Ectodermal cell (in vitro differentiated cells): Measurements from ENCODE around the gene CFAP299.

ENCODE experiments used
- H3K27ac ChIP-seq: 2 replicates; pipeline ENCODE4 v1.7.0; 2013; ENCODE audit warnings: mild to moderate bottlenecking, low read depth, low read length; ENCODE audit not compliant: insufficient read depth, poor library complexity, severe bottlenecking
- H3K27me3 ChIP-seq: 2 replicates; pipeline ENCODE4 v1.7.0; 2013; ENCODE audit warnings: mild to moderate bottlenecking, low read length; ENCODE audit not compliant: insufficient read depth, control insufficient read depth, poor library complexity, severe bottlenecking
- H3K36me3 ChIP-seq: one replicate; pipeline ENCODE4 v1.7.0; 2013; ENCODE audit warnings: low read length; ENCODE audit not compliant: control insufficient read depth, insufficient read depth
- H3K4me1 ChIP-seq: one replicate; pipeline ENCODE4 v1.7.0; 2013; ENCODE audit warnings: low read length; ENCODE audit not compliant: control insufficient read depth, insufficient read depth
- H3K4me3 ChIP-seq: 2 replicates; pipeline ENCODE4 v1.7.0; 2013; ENCODE audit warnings: low read depth, low read length, control low read depth; ENCODE audit not compliant: insufficient read depth
- H3K9me3 ChIP-seq: 2 replicates; pipeline ENCODE4 v1.7.0; 2013; ENCODE audit warnings: mild to moderate bottlenecking, low read length, moderate library complexity; ENCODE audit not compliant: control insufficient read depth
- WGBS, 2 experiments: methylation state at CpG; one replicate each; pipeline ENCODE4 v1.1.7; 2013; ENCODE audit warnings: missing lambda C conversion rate in 2 of 2; 5-methylcytosine and 5-hydroxymethylcytosine counted together

Gene CFAP299

GRCh38 chr4:80916770-80917169, 581.2 kb downstream of the CFAP299 start:
- Histone ChIP-seq H3K27me3 (peaks cover 17% of the 10 kb centered on the region), H3K9me3 (no peaks in the 10 kb centered on the region), H3K4me1 (no peaks in the 10 kb centered on the region), H3K4me3 (no peak overlapping the region), H3K36me3 (no peaks in the 10 kb centered on the region), H3K27ac (no peak overlapping the region)
- WGBS, 2 experiments: 93 to 95% methylated on average over 3 of the region's 3 CpGs

GRCh38 chr4:80918004-80918403, 582.5 kb downstream of the CFAP299 start:
- H3K27me3 ChIP-seq: peaks cover 18% of the 10 kb centered on the region
- H3K9me3 ChIP-seq: no peaks in the 10 kb centered on the region
- no peak overlapping the region for H3K4me3 ChIP-seq
- no peak overlapping the region for H3K27ac ChIP-seq
- no peaks in the 10 kb centered on the region for H3K36me3 ChIP-seq
- no peaks in the 10 kb centered on the region for H3K4me1 ChIP-seq

GRCh38 chr4:80921441-80921840, 585.9 kb downstream of the CFAP299 start:
- Histone ChIP-seq H3K4me1 (no peaks in the 10 kb centered on the region), H3K9me3 (no peaks in the 10 kb centered on the region), H3K27me3 (peaks cover 18% of the 10 kb centered on the region), H3K36me3 (no peaks in the 10 kb centered on the region), H3K27ac (no peak overlapping the region), H3K4me3 (no peak overlapping the region)
- WGBS, 2 experiments: 93 to 97% methylated on average over 2 of the region's 2 CpGs

GRCh38 chr4:80922941-80923340, 587.4 kb downstream of the CFAP299 start:
- H3K27me3 ChIP-seq: peaks cover 18% of the 10 kb centered on the region
- no peak overlapping the region for H3K27ac ChIP-seq
- no peak overlapping the region for H3K4me3 ChIP-seq
- H3K36me3 ChIP-seq: no peaks in the 10 kb centered on the region
- WGBS, 2 experiments: 50 to 58% methylated on average over 2 of the region's 2 CpGs
- H3K4me1 ChIP-seq: no peaks in the 10 kb centered on the region
- H3K9me3 ChIP-seq: no peaks in the 10 kb centered on the region

GRCh38 chr4:80925293-80925692, 589.8 kb downstream of the CFAP299 start:
- no peaks in the 10 kb centered on the region for H3K9me3 ChIP-seq
- peaks cover 14% of the 10 kb centered on the region for H3K27me3 ChIP-seq
- no peaks in the 10 kb centered on the region for H3K4me1 ChIP-seq
- H3K27ac ChIP-seq: no peak overlapping the region
- no peak overlapping the region for H3K4me3 ChIP-seq
- no peaks in the 10 kb centered on the region for H3K36me3 ChIP-seq
- 100% methylated on average over 1 of the region's 1 CpG for WGBS, 2 experiments

GRCh38 chr4:80926446-80926845, 590.9 kb downstream of the CFAP299 start:
- peaks cover under 1% of the 10 kb centered on the region for H3K4me1 ChIP-seq
- WGBS, 2 experiments: 75 to 88% methylated on average over 1 of the region's 1 CpG
- H3K27ac ChIP-seq: no peak overlapping the region
- H3K27me3 ChIP-seq: peaks cover 5% of the 10 kb centered on the region
- no peaks in the 10 kb centered on the region for H3K36me3 ChIP-seq
- no peaks in the 10 kb centered on the region for H3K9me3 ChIP-seq
- H3K4me3 ChIP-seq: no peak overlapping the region

- WGBS, 2 experiments: 85 to 92% methylated on average over 1 of the region's 1 CpG
- no peak overlapping the region for H3K27ac ChIP-seq
Measured at GRCh38 chr4:80926891-80927290, 591.4 kb downstream of the CFAP299 start.

GRCh38 chr4:80927420-80927819, 591.9 kb downstream of the CFAP299 start:
- Histone ChIP-seq H3K27me3 (no peaks in the 10 kb centered on the region), H3K9me3 (no peaks in the 10 kb centered on the region), H3K4me1 (peaks cover 3% of the 10 kb centered on the region), H3K27ac (no peak overlapping the region), H3K4me3 (no peak overlapping the region), H3K36me3 (no peaks in the 10 kb centered on the region)
- 91 to 95% methylated on average over 3 of the region's 3 CpGs for WGBS, 2 experiments

More at GRCh38 chr4:80926891-80927290, 591.4 kb downstream of the CFAP299 start:
- Histone ChIP-seq H3K9me3 (no peaks in the 10 kb centered on the region), H3K27me3 (peaks cover under 1% of the 10 kb centered on the region), H3K4me1 (peaks cover 3% of the 10 kb centered on the region), H3K4me3 (no peak overlapping the region), H3K36me3 (no peaks in the 10 kb centered on the region)

GRCh38 chr4:80931631-80932081, 596.1 kb downstream of the CFAP299 start:
- H3K4me3 ChIP-seq: no peak overlapping the region
- no peak overlapping the region for H3K27ac ChIP-seq
- no peaks in the 10 kb centered on the region for H3K9me3 ChIP-seq
- WGBS, 2 experiments: 87 to 89% methylated on average over 4 of the region's 4 CpGs
- H3K27me3 ChIP-seq: no peaks in the 10 kb centered on the region
- no peaks in the 10 kb centered on the region for H3K36me3 ChIP-seq
- H3K4me1 ChIP-seq: peaks cover 3% of the 10 kb centered on the region

- Histone ChIP-seq H3K9me3 (no peaks in the 10 kb centered on the region), H3K27ac (no peak overlapping the region), H3K27me3 (no peaks in the 10 kb centered on the region), H3K4me3 (no peak overlapping the region), H3K4me1 (no peaks in the 10 kb centered on the region), H3K36me3 (no peaks in the 10 kb centered on the region)
- WGBS, 2 experiments: 95 to 100% methylated on average over 1 of the region's 1 CpG
Measured at GRCh38 chr4:80948141-80948540, 612.6 kb downstream of the CFAP299 start.

GRCh38 chr4:80948995-80949394, 613.5 kb downstream of the CFAP299 start:
- Histone ChIP-seq H3K4me1 (no peaks in the 10 kb centered on the region), H3K36me3 (no peaks in the 10 kb centered on the region), H3K4me3 (no peak overlapping the region), H3K27me3 (no peaks in the 10 kb centered on the region), H3K9me3 (no peaks in the 10 kb centered on the region), H3K27ac (no peak overlapping the region)
